Rectal smooth muscle tissue (tissue), 1 donor: ENCODE data around the gene LBX2.
"Not testable (repeated sequence)": the region's sequence is repeated elsewhere in the genome, so short reads cannot be mapped to it uniquely, and the experiment has no call there.

Experiments
- H3K27ac ChIP-seq: one replicate; pipeline ENCODE4 v1.7.0; 2013; ENCODE audit warnings: low read depth, low read length, inconsistent platforms
- H3K27me3 ChIP-seq: one replicate; pipeline ENCODE4 v1.7.0; 2013; ENCODE audit warnings: low read length; ENCODE audit not compliant: control insufficient read depth, insufficient read depth
- H3K36me3 ChIP-seq: one replicate; pipeline ENCODE4 v1.7.0; 2013; ENCODE audit warnings: low read length; ENCODE audit not compliant: control insufficient read depth, insufficient read depth
- H3K4me1 ChIP-seq: one replicate; pipeline ENCODE4 v1.7.0; 2013; ENCODE audit warnings: low read length; ENCODE audit not compliant: control insufficient read depth, insufficient read depth
- H3K4me3 ChIP-seq: one replicate; pipeline ENCODE4 v1.7.0; 2013; ENCODE audit warnings: low read length
- H3K9ac ChIP-seq: one replicate; pipeline ENCODE4 v1.7.0; 2013; ENCODE audit warnings: low read length

LBX2 gene

GRCh38 chr2:74461187-74462053, 38.0 kb downstream of the LBX2 start:
- H3K9ac ChIP-seq = no peak overlapping the region
- peaks cover 16% of the 10 kb centered on the region for H3K4me1 ChIP-seq
- no peaks in the 10 kb centered on the region for H3K27me3 ChIP-seq
- H3K36me3 ChIP-seq = peaks cover 14% of the 10 kb centered on the region
- H3K4me3 ChIP-seq = no peak overlapping the region
- no peak overlapping the region for H3K27ac ChIP-seq

DNA sequence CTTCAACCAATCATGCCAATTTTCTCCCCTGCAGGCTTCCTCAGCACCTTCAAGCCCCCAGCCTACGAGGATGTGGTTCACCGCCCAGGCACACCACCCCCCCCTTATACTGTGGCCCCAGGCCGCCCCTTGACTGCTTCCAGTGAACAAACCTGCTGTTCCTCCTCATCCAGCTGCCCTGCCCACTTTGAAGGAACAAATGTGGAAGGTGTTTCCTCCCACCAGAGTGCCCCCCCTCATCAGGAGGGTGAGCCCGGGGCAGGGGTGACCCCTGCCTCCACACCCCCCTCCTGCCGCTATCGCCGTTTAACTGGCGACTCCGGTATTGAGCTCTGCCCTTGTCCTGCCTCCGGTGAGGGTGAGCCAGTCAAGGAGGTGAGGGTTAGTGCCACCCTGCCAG, 39.2 kb downstream of the LBX2 start:
- H3K4me3 ChIP-seq, H3K9ac ChIP-seq, H3K27ac ChIP-seq, H3K27me3 ChIP-seq: not testable (repeated sequence)
- peaks cover 14% of the 10 kb centered on the region for H3K36me3 ChIP-seq
- H3K4me1 ChIP-seq = peaks cover 26% of the 10 kb centered on the region

- H3K9ac ChIP-seq, H3K4me3 ChIP-seq, H3K27me3 ChIP-seq, H3K27ac ChIP-seq: not testable (repeated sequence)
- peaks cover 26% of the 10 kb centered on the region for H3K4me1 ChIP-seq
- H3K36me3 ChIP-seq = peaks cover 14% of the 10 kb centered on the region
These were observed 39.8 kb downstream of the LBX2 start for GRCh38 chr2:74459503-74460118.

GRCh38 chr2:74458938-74459363, 40.5 kb downstream of the LBX2 start:
- peaks cover 14% of the 10 kb centered on the region for H3K36me3 ChIP-seq
- peaks cover 22% of the 10 kb centered on the region for H3K4me1 ChIP-seq
- H3K27ac ChIP-seq = no peak overlapping the region
- peak overlapping the region; percentile 62 for H3K4me3 ChIP-seq
- no peaks in the 10 kb centered on the region for H3K27me3 ChIP-seq
- no peak overlapping the region for H3K9ac ChIP-seq

- Histone ChIP-seq H3K9ac (peak within 1 kb of the TSS; percentile 90), H3K36me3 (peaks cover 14% of the 10 kb centered on the region), H3K27ac (peak within 1 kb of the TSS; percentile 98), H3K4me3 (peak within 1 kb of the TSS; percentile 85), H3K4me1 (peaks cover 22% of the 10 kb centered on the region), H3K27me3 (no peaks in the 10 kb centered on the region)
These were observed 41.1 kb downstream of the LBX2 start, which contains the start of gene WBP1 for GRCh38 chr2:74458132-74458937. WBP1 (plus strand) TSS chr2:74458438; CDS start chr2:74458603, 165 bp downstream.

GRCh38 chr2:74457549-74458131, 41.8 kb downstream of the LBX2 start:
- peak overlapping the region; percentile 90 for H3K9ac ChIP-seq
- H3K27me3 ChIP-seq = no peaks in the 10 kb centered on the region
- H3K27ac ChIP-seq = peak overlapping the region; percentile 98
- H3K4me3 ChIP-seq = peak overlapping the region; percentile 85
- H3K36me3 ChIP-seq = peaks cover 8% of the 10 kb centered on the region
- H3K4me1 ChIP-seq = peaks cover 22% of the 10 kb centered on the region

DNA sequence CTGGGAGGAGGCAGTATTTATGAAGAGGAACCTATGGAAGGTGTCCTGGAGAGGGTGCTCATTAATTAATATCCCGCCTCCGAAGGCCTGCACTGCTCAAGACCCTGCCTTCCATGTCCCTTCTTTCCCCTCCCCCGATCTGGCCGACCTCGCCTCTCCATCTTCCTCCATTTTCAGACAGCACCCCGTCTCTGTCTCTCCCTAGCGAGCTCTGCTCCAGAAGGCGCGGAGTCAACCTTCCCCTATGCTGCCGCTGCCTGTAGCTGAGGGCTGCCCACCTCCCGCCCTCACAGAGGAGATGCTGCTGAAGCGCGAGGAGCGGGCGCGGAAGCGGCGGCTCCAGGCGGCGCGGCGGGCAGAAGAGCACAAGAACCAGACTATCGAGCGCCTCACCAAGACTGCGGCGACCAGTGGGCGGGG, 42.3 kb downstream of the LBX2 start:
- peak overlapping the region; percentile 98 for H3K27ac ChIP-seq
- H3K4me1 ChIP-seq = peaks cover 22% of the 10 kb centered on the region
- peaks cover 4% of the 10 kb centered on the region for H3K36me3 ChIP-seq
- H3K9ac ChIP-seq = no peak overlapping the region
- H3K27me3 ChIP-seq = no peaks in the 10 kb centered on the region
- H3K4me3 ChIP-seq = peak overlapping the region; percentile 85

GRCh38 chr2:74454654-74455511, 44.5 kb downstream of the LBX2 start, which contains the start of gene INO80B:
INO80B (plus strand) TSS chr2:74455087; CDS start chr2:74455117, 30 bp downstream.
- peak within 1 kb of the TSS; percentile 98 for H3K4me3 ChIP-seq
- peak within 1 kb of the TSS; percentile 67 for H3K27ac ChIP-seq
- no peaks in the 10 kb centered on the region for H3K36me3 ChIP-seq
- H3K4me1 ChIP-seq = peaks cover 22% of the 10 kb centered on the region
- H3K9ac ChIP-seq = peak within 1 kb of the TSS; percentile 75
- H3K27me3 ChIP-seq = no peaks in the 10 kb centered on the region

DNA sequence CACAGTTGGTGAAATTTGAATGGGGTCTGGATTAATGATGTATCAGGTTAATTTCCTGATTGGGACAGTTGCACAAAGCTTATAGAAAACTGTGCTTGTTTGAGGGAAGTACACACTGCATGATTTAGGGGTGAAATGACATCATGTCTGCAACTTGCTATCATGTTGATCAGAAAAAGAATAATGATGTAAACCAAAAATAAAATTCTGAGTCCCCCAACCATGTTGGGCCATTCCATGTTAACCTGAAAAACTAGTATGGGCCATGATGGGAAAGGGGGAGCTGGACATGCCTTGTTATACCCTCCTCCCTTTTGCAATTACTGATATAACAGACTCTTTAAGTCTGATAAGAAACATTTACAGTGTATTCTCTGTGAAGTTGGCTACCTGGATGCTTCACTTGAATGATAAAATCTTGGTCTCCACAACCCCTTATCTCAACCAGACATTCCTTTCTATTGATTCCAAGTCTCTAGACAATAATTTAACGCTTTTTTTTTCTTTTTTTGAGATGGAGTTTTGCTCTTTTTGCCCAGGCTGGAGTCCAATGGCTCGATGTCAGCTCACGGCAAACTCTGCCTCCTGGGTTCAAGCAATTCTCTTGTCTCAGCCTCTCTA, 48.7 kb downstream of the LBX2 start:
- Histone ChIP-seq H3K4me1 (peaks cover 6% of the 10 kb centered on the region), H3K36me3 (no peaks in the 10 kb centered on the region), H3K27ac (no peak overlapping the region), H3K27me3 (no peaks in the 10 kb centered on the region), H3K4me3 (no peak overlapping the region), H3K9ac (no peak overlapping the region)

DNA sequence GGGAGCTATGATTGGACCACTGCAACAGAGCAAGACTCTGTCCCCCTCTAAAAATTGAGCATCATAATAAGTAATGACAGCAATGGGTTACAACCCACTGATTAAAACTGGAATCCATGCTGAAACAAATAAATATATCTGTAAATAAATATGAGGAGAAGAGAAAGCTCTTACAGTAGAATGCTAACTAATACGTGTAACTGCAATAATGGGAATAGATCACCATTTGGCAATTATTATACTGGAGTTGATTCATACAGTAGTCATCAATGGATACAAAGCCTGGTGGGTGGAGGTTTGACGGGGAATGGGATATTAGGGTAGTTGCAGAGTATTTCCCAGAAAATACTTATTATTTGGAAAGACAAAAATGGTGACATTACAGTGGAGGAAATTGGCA, 50.6 kb downstream of the LBX2 start:
- Histone ChIP-seq H3K4me3 (no peak overlapping the region), H3K27ac (no peak overlapping the region), H3K36me3 (no peaks in the 10 kb centered on the region), H3K9ac (no peak overlapping the region), H3K4me1 (no peaks in the 10 kb centered on the region), H3K27me3 (no peaks in the 10 kb centered on the region)
